Prostate gland (tissue), 2 donors: ENCODE measurements around the gene EARS2. TPM values are rescaled to one million over a fixed set of nuclear protein-coding genes. Genes with fewer than 3 reads are reported as not detected.
A peak's percentile ranks its signal among the peaks of the same experiment; 100 is the strongest.

Source experiments
- DNase-seq: peaks from one replicate; pipeline ENCODE4 v3.0.0-alpha.2; 2019; ENCODE audit warnings: low spot score
- H3K27ac ChIP-seq, 2 donors: fragments of 200-600 bp; sonication (generic); 2 replicates each; pipeline ENCODE4 v1.5.1; 2017 to 2019
- H3K27me3 ChIP-seq: fragments of 200-600 bp; sonication (generic); replicated peaks from 2 replicates; pipeline ENCODE4 v1.5.1; 2019; ENCODE audit not compliant: insufficient read depth
- H3K36me3 ChIP-seq, 2 donors: fragments of 200-600 bp; sonication (generic); 1 replicate in 1 of 2; 2 replicates in 1 of 2; pipeline versions ENCODE4 v1.5.1 to v1.8.1; 2017 to 2019
- H3K4me1 ChIP-seq: fragments of 200-600 bp; sonication (generic); replicated peaks from 2 replicates; pipeline ENCODE4 v1.5.1; 2019
- H3K4me3 ChIP-seq, 2 donors: fragments of 200-600 bp; sonication (generic); 2 replicates each; pipeline ENCODE4 v1.5.1; 2017 to 2019
- H3K9me3 ChIP-seq: fragments of 200-600 bp; sonication (generic); 2 replicates; pipeline ENCODE4 v1.5.1; 2017
- POLR2A ChIP-seq: fragments of 450-650 bp; IDR thresholded peaks from one replicate; pipeline ENCODE4 v1.6.1; 2016; ENCODE audit warnings: antibody characterized with exemption, mild to moderate bottlenecking
- POLR2AphosphoS5 ChIP-seq: sonication (generic); formaldehyde crosslinking; IDR thresholded peaks from one replicate; pipeline ENCODE4 v1.6.1; 2017; ENCODE audit warnings: antibody characterized with exemption
- WGBS: methylation state at CpG from one replicate; pipeline ENCODE4 v1.1.5; 2018; 5-methylcytosine and 5-hydroxymethylcytosine counted together
- intact Hi-C: fragments of 100-400 bp; cut with DNase I; formaldehyde crosslinking; loops from one replicate; pipeline ENCODE4 v1.14.2; 2022
- total RNA-seq, 2 donors: library from RNA; depleted of rRNA; stranded (reverse); fragments of >200 nt; gene quantifications; one replicate each; pipeline ENCODE4 v1.1.0, GENCODE V29; 2016
- TF ChIP-seq, protein P1 (sequence below), 4 experiments: fragments of 200-600 bp in 2 of 4; fragments of 450-650 bp in 2 of 4; sonication (generic) in 2 of 4; IDR thresholded peaks; 1 replicate in 3 of 4; 2 replicates in 1 of 4; pipeline ENCODE4 v1.5.1; 2016 to 2019; ENCODE audit warnings: antibody characterized with exemption in 4 of 4, mild to moderate bottlenecking in 2 of 4, moderate library complexity in 2 of 4

EARS2 gene
- total RNA-seq, 2 donors from 2014 or later = 40.3 to 60.2 TPM

- H3K4me1 ChIP-seq = peaks cover 4% of the 10 kb centered on the region
- intact Hi-C loops = no loop called here
- no peak overlapping the region for H3K4me3 ChIP-seq
- H3K9me3 ChIP-seq = no peaks in the 10 kb centered on the region
- no peak for DNase-seq
- no peak overlapping the region for H3K27ac ChIP-seq
- TF ChIP-seq POLR2AphosphoS5 (no peak), POLR2A (no peak)
- TF ChIP-seq, protein P1, sequence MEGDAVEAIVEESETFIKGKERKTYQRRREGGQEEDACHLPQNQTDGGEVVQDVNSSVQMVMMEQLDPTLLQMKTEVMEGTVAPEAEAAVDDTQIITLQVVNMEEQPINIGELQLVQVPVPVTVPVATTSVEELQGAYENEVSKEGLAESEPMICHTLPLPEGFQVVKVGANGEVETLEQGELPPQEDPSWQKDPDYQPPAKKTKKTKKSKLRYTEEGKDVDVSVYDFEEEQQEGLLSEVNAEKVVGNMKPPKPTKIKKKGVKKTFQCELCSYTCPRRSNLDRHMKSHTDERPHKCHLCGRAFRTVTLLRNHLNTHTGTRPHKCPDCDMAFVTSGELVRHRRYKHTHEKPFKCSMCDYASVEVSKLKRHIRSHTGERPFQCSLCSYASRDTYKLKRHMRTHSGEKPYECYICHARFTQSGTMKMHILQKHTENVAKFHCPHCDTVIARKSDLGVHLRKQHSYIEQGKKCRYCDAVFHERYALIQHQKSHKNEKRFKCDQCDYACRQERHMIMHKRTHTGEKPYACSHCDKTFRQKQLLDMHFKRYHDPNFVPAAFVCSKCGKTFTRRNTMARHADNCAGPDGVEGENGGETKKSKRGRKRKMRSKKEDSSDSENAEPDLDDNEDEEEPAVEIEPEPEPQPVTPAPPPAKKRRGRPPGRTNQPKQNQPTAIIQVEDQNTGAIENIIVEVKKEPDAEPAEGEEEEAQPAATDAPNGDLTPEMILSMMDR (IDR thresholded peaks at IDR 0.05) = no peak
- H3K36me3 ChIP-seq = no peaks in the 10 kb centered on the region
- no peaks in the 10 kb centered on the region for H3K27me3 ChIP-seq
- 57% methylated on average over 4 of the region's 4 CpGs for WGBS
Measured at GRCh38 chr16:23500862-23501225, 56.3 kb downstream of the EARS2 start.

DNA sequence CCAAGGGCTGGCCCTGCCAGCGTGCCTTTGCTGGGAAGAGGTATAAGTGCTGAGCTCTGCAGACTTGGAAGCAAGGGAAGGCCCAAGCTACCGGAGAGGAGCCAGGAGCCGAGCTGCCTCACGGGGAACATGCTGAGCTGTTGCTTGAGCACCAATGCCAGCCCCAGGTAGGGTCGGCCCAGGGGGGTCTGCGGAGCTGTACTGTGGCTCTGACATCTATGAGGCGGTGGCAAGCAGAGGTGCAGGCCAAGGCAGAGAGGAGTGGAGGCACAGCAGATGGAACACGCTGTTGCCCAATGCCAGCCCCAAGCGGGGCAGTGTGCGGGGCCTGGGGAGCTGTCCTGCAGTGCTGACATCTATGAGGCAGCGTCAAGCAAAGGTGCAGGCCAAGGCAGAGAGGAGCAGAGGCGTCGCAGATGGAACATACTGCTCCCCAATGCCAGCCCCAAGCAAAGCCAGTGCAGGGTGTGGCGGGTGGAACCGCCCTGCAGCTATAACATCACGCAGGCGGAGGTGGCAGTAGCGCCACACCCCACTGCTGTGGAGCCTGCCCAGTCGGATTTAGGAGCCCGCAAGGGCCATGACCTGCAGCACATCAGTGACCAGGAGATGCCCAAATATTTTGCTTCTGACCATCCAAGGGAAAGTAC lies 56.8 kb downstream of the EARS2 start:
- no peaks in the 10 kb centered on the region for H3K9me3 ChIP-seq
- intact Hi-C loops = no loop called here
- no peaks in the 10 kb centered on the region for H3K36me3 ChIP-seq
- H3K27me3 ChIP-seq = no peaks in the 10 kb centered on the region
- 90% methylated on average over 20 of the region's 20 CpGs for WGBS
- H3K27ac ChIP-seq = peak overlapping the region in 1 of 2 donors; percentile 19
- H3K4me3 ChIP-seq = no peak overlapping the region
- peaks cover 4% of the 10 kb centered on the region for H3K4me1 ChIP-seq
- DNase-seq = no peak
- TF ChIP-seq, protein P1 (IDR thresholded peaks at IDR 0.05) = no peak
- no peak for TF ChIP-seq POLR2A
- no peak for TF ChIP-seq POLR2AphosphoS5

- TF ChIP-seq, protein P1 (IDR thresholded peaks at IDR 0.05) = no peak
- TF ChIP-seq POLR2A (no peak), POLR2AphosphoS5 (no peak)
- H3K27me3 ChIP-seq = no peaks in the 10 kb centered on the region
- H3K9me3 ChIP-seq = no peaks in the 10 kb centered on the region
- intact Hi-C loops = no loop called here
- peak overlapping the region in 1 of 2 donors; percentile 19 for H3K27ac ChIP-seq
- WGBS = 81% methylated on average over 7 of the region's 7 CpGs
- no peak overlapping the region for H3K4me3 ChIP-seq
- no peaks in the 10 kb centered on the region for H3K36me3 ChIP-seq
- H3K4me1 ChIP-seq = no peaks in the 10 kb centered on the region
- DNase-seq = no peak
Measured at GRCh38 chr16:23499801-23500200, 57.3 kb downstream of the EARS2 start.

GRCh38 chr16:23498863-23499262 lies 58.3 kb downstream of the EARS2 start:
- no peak overlapping the region for H3K4me3 ChIP-seq
- H3K27me3 ChIP-seq = no peaks in the 10 kb centered on the region
- DNase-seq = no peak
- WGBS = 85% methylated on average over 11 of the region's 11 CpGs
- no peaks in the 10 kb centered on the region for H3K9me3 ChIP-seq
- peaks cover 5% of the 10 kb centered on the region for H3K4me1 ChIP-seq
- H3K27ac ChIP-seq = no peak overlapping the region
- intact Hi-C loops = no loop called here
- no peaks in the 10 kb centered on the region for H3K36me3 ChIP-seq
- TF ChIP-seq, protein P1 (IDR thresholded peaks at IDR 0.05) = no peak
- no peak for TF ChIP-seq POLR2AphosphoS5
- no peak for TF ChIP-seq POLR2A

DNA sequence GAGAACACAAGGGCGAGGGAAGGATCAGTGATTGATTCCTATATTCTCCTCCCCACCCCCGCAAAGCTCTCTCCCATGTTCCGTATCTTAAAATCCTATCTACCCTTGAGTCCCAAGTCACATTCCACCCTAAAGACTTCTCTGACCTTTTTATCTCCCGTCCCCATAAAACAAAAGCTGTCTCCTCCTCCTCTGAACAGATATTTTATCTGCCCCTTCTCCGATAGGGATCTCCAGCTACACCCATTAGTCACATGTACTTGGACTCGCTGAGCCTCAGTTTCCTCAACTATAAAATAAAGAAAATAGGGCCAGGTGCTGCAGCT lies 59.6 kb downstream of the EARS2 start:
- Histone ChIP-seq H3K4me1 (peaks cover 5% of the 10 kb centered on the region), H3K4me3 (no peak overlapping the region), H3K27me3 (no peaks in the 10 kb centered on the region), H3K9me3 (no peaks in the 10 kb centered on the region), H3K27ac (peak overlapping the region in 1 of 2 donors; percentile 42), H3K36me3 (peaks cover 4 to 12% of the 10 kb centered on the region in 2 donors)
- 75% methylated on average over 6 of the region's 6 CpGs for WGBS
- TF ChIP-seq POLR2A = no peak
- TF ChIP-seq POLR2AphosphoS5 = no peak
- TF ChIP-seq, protein P1 (IDR thresholded peaks at IDR 0.05) = no peak
- intact Hi-C loops = no loop called here
- no peak for DNase-seq
